IPS DF 6.9 (cell line): ENCODE results near the gene CD276.
"Not testable (repeated sequence)": the region's sequence is repeated elsewhere in the genome, so short reads cannot be mapped to it uniquely, and the experiment has no call there.

Source experiments
- DNase-seq: peaks from one replicate; pipeline ENCODE4 v3.0.0-alpha.2; 2013; ENCODE audit warnings: low read depth, low spot score
- H3K27ac ChIP-seq: one replicate; pipeline ENCODE4 v1.5.1; 2013; ENCODE audit warnings: low read length, control low read depth
- H3K27me3 ChIP-seq: 2 replicates; pipeline ENCODE4 v1.6.1; 2013; ENCODE audit warnings: mild to moderate bottlenecking, low read length; ENCODE audit not compliant: control insufficient read depth, insufficient read depth
- H3K36me3 ChIP-seq: 2 replicates; pipeline ENCODE4 v1.6.1; 2013; ENCODE audit warnings: low read length; ENCODE audit not compliant: control insufficient read depth, insufficient read depth
- H3K4me1 ChIP-seq: 2 replicates; pipeline ENCODE4 v1.6.1; 2013; ENCODE audit warnings: low read length; ENCODE audit not compliant: control insufficient read depth, insufficient read depth
- H3K4me3 ChIP-seq: 2 replicates; pipeline ENCODE4 v1.5.1; 2013; ENCODE audit warnings: mild to moderate bottlenecking, low read length
- H3K9me3 ChIP-seq: 2 replicates; pipeline ENCODE4 v1.6.1; 2013; ENCODE audit warnings: low read length, inconsistent platforms; ENCODE audit not compliant: control insufficient read depth, insufficient read depth
- WGBS: extraction: QIAGEN DNeasy Blood & Tissue Kit; methylation state at CpG from one replicate; pipeline ENCODE4 v1.1.7; 2013; ENCODE audit warnings: mixed read lengths, missing lambda C conversion rate; ENCODE audit not compliant: insufficient read length, insufficient coverage; 5-methylcytosine and 5-hydroxymethylcytosine counted together

CD276 gene

GRCh38 chr15:73697033-73697467 lies 12.9 kb downstream of the CD276 start:
- Histone ChIP-seq H3K27ac (no peak overlapping the region), H3K27me3 (no peaks in the 10 kb centered on the region)

GRCh38 chr15:73699249-73700040 lies 15.3 kb downstream of the CD276 start:
- Histone ChIP-seq H3K36me3 (peaks cover 3% of the 10 kb centered on the region; the same call in 1 of the 2 replicates), H3K9me3 (no peaks in the 10 kb centered on the region), H3K27me3 (no peaks in the 10 kb centered on the region), H3K4me3 (no peak overlapping the region), H3K27ac (no peak overlapping the region), H3K4me1 (peaks cover 6% of the 10 kb centered on the region)
- whole genome bisulfite sequencing: no CpG with 5 or more reads among the region's 14 CpGs
- DNase-seq: no peak

More at GRCh38 chr15:73697033-73697467, 12.9 kb downstream of the CD276 start:
- Histone ChIP-seq H3K36me3 (no peaks in the 10 kb centered on the region), H3K4me1 (peaks cover 5% of the 10 kb centered on the region), H3K9me3 (no peaks in the 10 kb centered on the region), H3K4me3 (no peak overlapping the region)
- no CpG with 5 or more reads among the region's 9 CpGs for WGBS
- DNase-seq: no peak

- Histone ChIP-seq H3K4me1 (peaks cover 4% of the 10 kb centered on the region), H3K4me3 (no peak overlapping the region), H3K27ac (no peak overlapping the region), H3K36me3 (peaks cover 4% of the 10 kb centered on the region), H3K9me3 (no peaks in the 10 kb centered on the region), H3K27me3 (no peaks in the 10 kb centered on the region)
- no CpG with 5 or more reads among the region's 13 CpGs for WGBS
- peak; percentile 47 for DNase-seq
Observed at GRCh38 chr15:73700041-73700842, 16.1 kb downstream of the CD276 start.

- not testable (repeated sequence) for H3K4me3 ChIP-seq, H3K4me1 ChIP-seq, DNase-seq, H3K27ac ChIP-seq, H3K9me3 ChIP-seq, H3K36me3 ChIP-seq, H3K27me3 ChIP-seq
- WGBS: no CpG with 5 or more reads among the region's 33 CpGs
Observed at GRCh38 chr15:73702311-73703239, 18.4 kb downstream of the CD276 start.

- H3K36me3 ChIP-seq: peaks cover 12% of the 10 kb centered on the region
Observed at GRCh38 chr15:73703601-73704000, 19.4 kb downstream of the CD276 start.

GRCh38 chr15:73704142-73704868 lies 20.1 kb downstream of the CD276 start:
- not testable (repeated sequence) for H3K9me3 ChIP-seq, H3K4me1 ChIP-seq, H3K27ac ChIP-seq, H3K4me3 ChIP-seq, DNase-seq, H3K27me3 ChIP-seq
- no CpG with 5 or more reads among the region's 23 CpGs for WGBS
- H3K36me3 ChIP-seq: peaks cover 15% of the 10 kb centered on the region

More at GRCh38 chr15:73703601-73704000, 19.4 kb downstream of the CD276 start:
- not testable (repeated sequence) for H3K9me3 ChIP-seq, H3K4me3 ChIP-seq, H3K27me3 ChIP-seq, H3K27ac ChIP-seq, DNase-seq, H3K4me1 ChIP-seq
- no CpG with 5 or more reads among the region's 23 CpGs for WGBS

- 0 out of 2 replicates have a peak, but pooled peaks cover 1% of the 10 kb centered on the region for H3K4me1 ChIP-seq
- H3K27ac ChIP-seq: no peak overlapping the region
- no CpG with 5 or more reads among the region's 13 CpGs for WGBS
- peaks cover 15% of the 10 kb centered on the region for H3K36me3 ChIP-seq
- H3K9me3 ChIP-seq: no peaks in the 10 kb centered on the region
- DNase-seq: peak; percentile 54
- H3K4me3 ChIP-seq: no peak overlapping the region
- no peaks in the 10 kb centered on the region for H3K27me3 ChIP-seq
Observed at GRCh38 chr15:73704869-73705645, 20.9 kb downstream of the CD276 start.

- Histone ChIP-seq H3K27me3 (no peaks in the 10 kb centered on the region), H3K4me1 (0 out of 2 replicates have a peak, but pooled peaks cover 1% of the 10 kb centered on the region), H3K9me3 (no peaks in the 10 kb centered on the region), H3K27ac (no peak overlapping the region), H3K4me3 (no peak overlapping the region), H3K36me3 (peaks cover 23% of the 10 kb centered on the region)
- DNase-seq: no peak
- WGBS: no CpG with 5 or more reads among the region's 6 CpGs
Observed at GRCh38 chr15:73708691-73709090, 24.5 kb downstream of the CD276 start.

GRCh38 chr15:73709241-73709640 lies 25.1 kb downstream of the CD276 start:
- Histone ChIP-seq H3K4me1 (0 out of 2 replicates have a peak, but pooled peaks cover under 1% of the 10 kb centered on the region), H3K27ac (no peak overlapping the region), H3K4me3 (no peak overlapping the region), H3K36me3 (peaks cover 23% of the 10 kb centered on the region), H3K9me3 (no peaks in the 10 kb centered on the region), H3K27me3 (no peaks in the 10 kb centered on the region)
- no peak for DNase-seq
- no CpG with 5 or more reads among the region's 6 CpGs for WGBS
